Endodermal cell (in vitro differentiated cells): ENCODE data around the gene CDH13. TPM values are rescaled to one million over a fixed set of nuclear protein-coding genes. Genes with fewer than 3 reads are reported as not detected.

Experiments
- DNase-seq: peaks from one replicate; pipeline ENCODE4 v3.0.0-alpha.2; 2017
- H3K27ac ChIP-seq: 2 replicates; pipeline ENCODE4 v1.5.1; 2013; ENCODE audit warnings: mild to moderate bottlenecking, low read depth, low read length, moderate library complexity
- H3K27me3 ChIP-seq: 2 replicates; pipeline ENCODE4 v1.6.1; 2013; ENCODE audit warnings: mild to moderate bottlenecking, low read length, moderate library complexity; ENCODE audit not compliant: insufficient read depth, control insufficient read depth, poor library complexity, severe bottlenecking
- H3K36me3 ChIP-seq: 2 replicates; pipeline ENCODE4 v1.7.0; 2013; ENCODE audit warnings: mild to moderate bottlenecking, low read length, moderate library complexity; ENCODE audit not compliant: control insufficient read depth, insufficient read depth
- H3K4me1 ChIP-seq: one replicate; pipeline ENCODE4 v1.7.0; 2013; ENCODE audit warnings: low read length; ENCODE audit not compliant: control insufficient read depth, insufficient read depth
- H3K4me3 ChIP-seq: 2 replicates; pipeline ENCODE4 v1.5.1; 2013; ENCODE audit warnings: mild to moderate bottlenecking, low read length, moderate library complexity
- H3K9ac ChIP-seq: 2 replicates; pipeline ENCODE4 v1.6.1; 2013; ENCODE audit warnings: mild to moderate bottlenecking, low read length, moderate library complexity; ENCODE audit not compliant: poor library complexity, severe bottlenecking; ENCODE audit errors: extremely low read depth
- H3K9me3 ChIP-seq: 2 replicates; pipeline ENCODE4 v1.6.1; 2013; ENCODE audit warnings: mild to moderate bottlenecking, low read length, moderate library complexity; ENCODE audit not compliant: control insufficient read depth
- H3K27ac Mint-ChIP-seq: 2 replicates; pipeline ENCODE4 v1.8.0; 2020; ENCODE audit warnings: mixed read lengths
- H3K27me3 Mint-ChIP-seq: 2 replicates; pipeline ENCODE4 v1.8.0; 2021; ENCODE audit warnings: mild to moderate bottlenecking, mixed read lengths; ENCODE audit not compliant: insufficient read depth
- H3K36me3 Mint-ChIP-seq: 2 replicates; pipeline ENCODE4 v1.8.0; 2020; ENCODE audit warnings: low read depth, mixed read lengths
- H3K4me1 Mint-ChIP-seq: 2 replicates; pipeline ENCODE4 v1.8.0; 2020; ENCODE audit warnings: mixed read lengths
- H3K4me3 Mint-ChIP-seq: 2 replicates; pipeline ENCODE4 v1.8.0; 2020; ENCODE audit warnings: mild to moderate bottlenecking, moderate library complexity, mixed read lengths
- H3K9me3 Mint-ChIP-seq: 2 replicates; pipeline ENCODE4 v1.8.0; 2020; ENCODE audit warnings: mild to moderate bottlenecking, mixed read lengths
- WGBS, 2 experiments: methylation state at CpG; one replicate each; pipeline versions ENCODE4 v1.1.5 to v1.1.7; 2013; ENCODE audit warnings: missing lambda C conversion rate in 2 of 2, mixed read lengths in 1 of 2; ENCODE audit not compliant: insufficient coverage in 1 of 2, insufficient read length in 1 of 2; 5-methylcytosine and 5-hydroxymethylcytosine counted together
- total RNA-seq, 2 donors: library from RNA; stranded (reverse); fragmentation: NEBNext Ultra II Directional in 1 of 2; extraction: Animal tissue kit (Norgen Biotek cat#: 25700) in 1 of 2; gene quantifications; 2 replicates in 1 of 2; 3 replicates in 1 of 2; pipeline ENCODE4 v1.2.1, GENCODE V29; 2021
- TF ChIP-seq, protein P1 (sequence below): fragments of 200-600 bp; sonication (generic); conservative IDR thresholded peaks from 2 replicates; pipeline ENCODE4 v1.5.0; 2021; ENCODE audit warnings: antibody characterized with exemption, mild to moderate bottlenecking

CDH13 gene
- total RNA-seq, 2 donors from 2014 or later, result 0.86 to 1.8 TPM

DNA sequence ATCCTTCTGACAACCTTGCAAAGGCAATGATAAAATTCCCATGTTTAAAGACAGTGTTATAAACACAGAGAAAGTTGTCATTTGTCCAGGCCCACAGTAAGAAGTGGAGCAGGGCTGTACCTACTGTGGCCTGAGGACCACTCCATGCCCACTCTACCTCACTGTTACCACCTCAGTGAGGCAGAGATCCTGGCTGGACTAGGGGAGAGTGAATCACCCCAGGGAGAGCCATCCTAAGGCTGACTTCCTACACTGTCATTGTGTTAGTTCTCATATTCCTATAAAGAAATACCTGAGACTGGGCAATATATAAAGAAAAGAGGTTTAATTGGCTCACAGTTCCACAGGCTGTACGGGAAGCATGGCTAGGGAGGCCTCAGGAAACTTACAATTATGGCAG lies 952.3 kb downstream of the CDH13 start:
- no peaks in the 10 kb centered on the region for H3K9me3 Mint-ChIP-seq

DNA sequence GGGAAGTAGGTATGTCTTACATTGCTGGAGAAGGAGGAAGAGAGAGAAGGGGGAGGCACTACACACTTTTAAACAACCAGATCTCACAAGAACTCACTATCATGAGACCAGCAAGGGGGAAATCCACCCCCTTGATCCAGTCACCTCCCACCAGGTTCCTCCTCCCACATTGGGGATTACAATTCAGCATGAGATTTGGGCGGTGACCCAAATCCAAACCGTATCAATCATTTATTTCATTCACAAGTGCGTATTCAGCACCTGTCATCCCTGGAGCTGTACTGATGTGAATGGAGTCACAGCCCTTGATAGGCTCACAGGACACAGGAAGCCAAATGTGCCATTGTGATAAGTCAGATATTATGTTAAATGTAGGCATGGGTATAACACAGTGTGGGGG lies 952.7 kb downstream of the CDH13 start:
- H3K4me3 Mint-ChIP-seq, result no peak overlapping the region
- no peak for DNase-seq
- Histone ChIP-seq H3K36me3 (no peaks in the 10 kb centered on the region), H3K9ac (no peak overlapping the region), H3K27ac (no peak overlapping the region), H3K9me3 (no peaks in the 10 kb centered on the region), H3K4me3 (no peak overlapping the region), H3K27me3 (no peaks in the 10 kb centered on the region), H3K4me1 (no peaks in the 10 kb centered on the region)
- TF ChIP-seq, protein P1, sequence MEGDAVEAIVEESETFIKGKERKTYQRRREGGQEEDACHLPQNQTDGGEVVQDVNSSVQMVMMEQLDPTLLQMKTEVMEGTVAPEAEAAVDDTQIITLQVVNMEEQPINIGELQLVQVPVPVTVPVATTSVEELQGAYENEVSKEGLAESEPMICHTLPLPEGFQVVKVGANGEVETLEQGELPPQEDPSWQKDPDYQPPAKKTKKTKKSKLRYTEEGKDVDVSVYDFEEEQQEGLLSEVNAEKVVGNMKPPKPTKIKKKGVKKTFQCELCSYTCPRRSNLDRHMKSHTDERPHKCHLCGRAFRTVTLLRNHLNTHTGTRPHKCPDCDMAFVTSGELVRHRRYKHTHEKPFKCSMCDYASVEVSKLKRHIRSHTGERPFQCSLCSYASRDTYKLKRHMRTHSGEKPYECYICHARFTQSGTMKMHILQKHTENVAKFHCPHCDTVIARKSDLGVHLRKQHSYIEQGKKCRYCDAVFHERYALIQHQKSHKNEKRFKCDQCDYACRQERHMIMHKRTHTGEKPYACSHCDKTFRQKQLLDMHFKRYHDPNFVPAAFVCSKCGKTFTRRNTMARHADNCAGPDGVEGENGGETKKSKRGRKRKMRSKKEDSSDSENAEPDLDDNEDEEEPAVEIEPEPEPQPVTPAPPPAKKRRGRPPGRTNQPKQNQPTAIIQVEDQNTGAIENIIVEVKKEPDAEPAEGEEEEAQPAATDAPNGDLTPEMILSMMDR, result no peak
- no peaks in the 10 kb centered on the region for H3K4me1 Mint-ChIP-seq
- no peaks in the 10 kb centered on the region for H3K9me3 Mint-ChIP-seq
- no peaks in the 10 kb centered on the region for H3K27me3 Mint-ChIP-seq
- no peak overlapping the region for H3K27ac Mint-ChIP-seq
- H3K36me3 Mint-ChIP-seq, result no peaks in the 10 kb centered on the region
- 31 to 63% methylated on average over 2 to 3 of the region's 3 CpGs for WGBS, 2 experiments

More for the DNA sequence above, 952.3 kb downstream of the CDH13 start:
- DNase-seq, result no peak
- no peak overlapping the region for H3K4me3 Mint-ChIP-seq
- H3K27me3 ChIP-seq, result no peaks in the 10 kb centered on the region
- H3K36me3 ChIP-seq, result no peaks in the 10 kb centered on the region
- H3K27ac ChIP-seq, result no peak overlapping the region
- H3K27me3 Mint-ChIP-seq, result no peaks in the 10 kb centered on the region
- H3K9ac ChIP-seq, result no peak overlapping the region
- no peak overlapping the region for H3K4me3 ChIP-seq
- no peak overlapping the region for H3K27ac Mint-ChIP-seq
- H3K9me3 ChIP-seq, result no peaks in the 10 kb centered on the region
- 92% methylated on average over 1 of the region's 1 CpG; no CpG with 5 or more reads in 1 of the 2 experiments for WGBS, 2 experiments
- no peaks in the 10 kb centered on the region for H3K36me3 Mint-ChIP-seq
- TF ChIP-seq, protein P1, result no peak
- H3K4me1 Mint-ChIP-seq, result no peaks in the 10 kb centered on the region
- H3K4me1 ChIP-seq, result no peaks in the 10 kb centered on the region

DNA sequence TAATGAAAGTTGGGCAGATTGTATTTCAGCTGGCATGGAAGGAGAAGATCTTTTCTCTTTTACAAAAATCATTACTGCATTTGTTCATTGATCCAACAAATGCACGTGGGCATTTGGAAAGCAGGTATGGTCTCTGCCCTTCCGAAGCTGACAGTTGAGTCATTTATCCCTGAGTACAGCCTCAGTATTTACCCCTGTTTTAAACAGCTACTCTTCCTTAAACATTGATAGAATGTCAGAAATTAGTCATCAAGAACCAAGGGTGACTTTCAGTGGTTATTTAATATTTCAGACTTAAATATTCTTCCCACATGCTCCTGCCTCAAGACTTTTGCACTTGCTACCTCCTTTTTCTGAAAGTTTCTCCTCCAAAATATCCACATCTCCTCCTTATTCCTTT lies 954.3 kb downstream of the CDH13 start:
- no peak overlapping the region for H3K27ac ChIP-seq
- peaks cover 2% of the 10 kb centered on the region for H3K4me1 ChIP-seq
- WGBS, 2 experiments, result 80 to 87% methylated on average over 2 of the region's 2 CpGs
- H3K27ac Mint-ChIP-seq, result no peak overlapping the region
- H3K36me3 ChIP-seq, result no peaks in the 10 kb centered on the region
- H3K27me3 ChIP-seq, result no peaks in the 10 kb centered on the region
- no peak overlapping the region for H3K4me3 ChIP-seq
- peaks cover 2% of the 10 kb centered on the region for H3K4me1 Mint-ChIP-seq
- TF ChIP-seq, protein P1, result no peak
- H3K9me3 Mint-ChIP-seq, result no peaks in the 10 kb centered on the region
- no peak overlapping the region for H3K9ac ChIP-seq
- no peaks in the 10 kb centered on the region for H3K27me3 Mint-ChIP-seq
- H3K9me3 ChIP-seq, result no peaks in the 10 kb centered on the region
- H3K4me3 Mint-ChIP-seq, result no peak overlapping the region
- no peak for DNase-seq
- no peaks in the 10 kb centered on the region for H3K36me3 Mint-ChIP-seq
